Progenitor cell of endocrine pancreas (in vitro differentiated cells): ENCODE data around the gene MS4A3. TPM values are rescaled to one million over a fixed set of nuclear protein-coding genes. Genes with fewer than 3 reads are reported as not detected.
"Not testable (repeated sequence)": the region's sequence is repeated elsewhere in the genome, so short reads cannot be mapped to it uniquely, and the experiment has no call there.

Experiments
- DNase-seq: peaks from one replicate; pipeline ENCODE4 v3.0.0; 2021; ENCODE audit warnings: low spot score; ENCODE audit not compliant: unreplicated experiment
- H3K27ac Mint-ChIP-seq: 2 replicates; pipeline ENCODE4 v1.8.0; 2021; ENCODE audit warnings: mild to moderate bottlenecking, moderate library complexity, mixed read lengths
- H3K27me3 Mint-ChIP-seq: 2 replicates; pipeline ENCODE4 v1.8.0; 2021; ENCODE audit warnings: mixed read lengths
- H3K36me3 Mint-ChIP-seq: 2 replicates; pipeline ENCODE4 v1.8.0; 2022; ENCODE audit warnings: mixed read lengths; ENCODE audit not compliant: insufficient read depth
- H3K4me1 Mint-ChIP-seq: 2 replicates; pipeline ENCODE4 v1.8.0; 2021; ENCODE audit warnings: low read depth, mixed read lengths
- H3K4me3 Mint-ChIP-seq: 2 replicates; pipeline ENCODE4 v1.8.0; 2021; ENCODE audit warnings: low read depth, mild to moderate bottlenecking, moderate library complexity, mixed read lengths
- H3K9me3 Mint-ChIP-seq: 2 replicates; pipeline ENCODE4 v1.8.0; 2021; ENCODE audit warnings: low read depth, mixed read lengths
- CTCF ChIP-seq: fragments of 200-600 bp; sonication (generic); IDR thresholded peaks from one replicate; pipeline ENCODE4 v1.5.0; 2021; ENCODE audit warnings: antibody characterized with exemption, mild to moderate bottlenecking; ENCODE audit not compliant: unreplicated experiment
- total RNA-seq: library from RNA; stranded (reverse); gene quantifications from 2 replicates; pipeline ENCODE4 v1.2.1, GENCODE V29; 2021

MS4A3 gene
- total RNA-seq, 1 donor from 2014 or later: not detected

GRCh38 chr11:60095477-60096120 lies 39.1 kb downstream of the MS4A3 start:
- H3K9me3 Mint-ChIP-seq: peaks cover 6% of the 10 kb centered on the region
- H3K27me3 Mint-ChIP-seq: no peaks in the 10 kb centered on the region
- TF ChIP-seq CTCF: no peak
- H3K4me3 Mint-ChIP-seq: no peak overlapping the region
- H3K27ac Mint-ChIP-seq: no peak overlapping the region
- peaks cover 8% of the 10 kb centered on the region for H3K4me1 Mint-ChIP-seq
- no peak for DNase-seq
- no peaks in the 10 kb centered on the region for H3K36me3 Mint-ChIP-seq

- H3K4me1 Mint-ChIP-seq: peaks cover 8% of the 10 kb centered on the region
- DNase-seq: no peak
- no peaks in the 10 kb centered on the region for H3K27me3 Mint-ChIP-seq
- H3K4me3 Mint-ChIP-seq: no peak overlapping the region
- no peak overlapping the region for H3K27ac Mint-ChIP-seq
- no peaks in the 10 kb centered on the region for H3K36me3 Mint-ChIP-seq
- peaks cover 12% of the 10 kb centered on the region for H3K9me3 Mint-ChIP-seq
- no peak for TF ChIP-seq CTCF
Observed at GRCh38 chr11:60097189-60097588, 40.7 kb downstream of the MS4A3 start.

- Mint-ChIP-seq H3K9me3 (peaks cover 14% of the 10 kb centered on the region), H3K27me3 (no peaks in the 10 kb centered on the region), H3K27ac (no peak overlapping the region), H3K4me1 (peaks cover 8% of the 10 kb centered on the region), H3K4me3 (no peak overlapping the region), H3K36me3 (no peaks in the 10 kb centered on the region)
- no peak for DNase-seq
- no peak for TF ChIP-seq CTCF
Observed at GRCh38 chr11:60098508-60098907, 42.0 kb downstream of the MS4A3 start.

GRCh38 chr11:60100516-60100915 lies 44.1 kb downstream of the MS4A3 start:
- H3K27me3 Mint-ChIP-seq: peaks cover 2% of the 10 kb centered on the region
- DNase-seq: no peak
- no peak overlapping the region for H3K27ac Mint-ChIP-seq
- no peak for TF ChIP-seq CTCF
- no peaks in the 10 kb centered on the region for H3K36me3 Mint-ChIP-seq
- H3K4me1 Mint-ChIP-seq: peaks cover 8% of the 10 kb centered on the region
- peaks cover 14% of the 10 kb centered on the region for H3K9me3 Mint-ChIP-seq
- no peak overlapping the region for H3K4me3 Mint-ChIP-seq

- not testable (repeated sequence) for DNase-seq, H3K4me1 Mint-ChIP-seq, H3K27me3 Mint-ChIP-seq, H3K4me3 Mint-ChIP-seq, H3K27ac Mint-ChIP-seq, H3K36me3 Mint-ChIP-seq
- H3K9me3 Mint-ChIP-seq: peaks cover 11% of the 10 kb centered on the region
Observed at GRCh38 chr11:60101368-60101767, 44.9 kb downstream of the MS4A3 start.

GRCh38 chr11:60104471-60105115 lies 48.1 kb downstream of the MS4A3 start:
- not testable (repeated sequence) for H3K4me1 Mint-ChIP-seq, H3K9me3 Mint-ChIP-seq, DNase-seq, H3K36me3 Mint-ChIP-seq, H3K4me3 Mint-ChIP-seq, H3K27ac Mint-ChIP-seq
- H3K27me3 Mint-ChIP-seq: peaks cover 15% of the 10 kb centered on the region

- not testable (repeated sequence) for DNase-seq, H3K4me3 Mint-ChIP-seq, H3K4me1 Mint-ChIP-seq, H3K27ac Mint-ChIP-seq, H3K36me3 Mint-ChIP-seq
- peaks cover 22% of the 10 kb centered on the region for H3K27me3 Mint-ChIP-seq
- peaks cover 10% of the 10 kb centered on the region for H3K9me3 Mint-ChIP-seq
Observed at GRCh38 chr11:60108631-60109030, 52.2 kb downstream of the MS4A3 start.
